Activated CD4-positive, alpha-beta T cell treated with anti-CD3 and anti-CD28 coated beads for 24 hours (primary cell): ENCODE data around the gene GRK7.

Source experiments
- DNase-seq, 2 donors: peaks; one replicate each; pipeline ENCODE4 v3.0.0-alpha.2; 2020; ENCODE audit warnings: low read depth in 2 of 2

GRK7 gene, protein sequence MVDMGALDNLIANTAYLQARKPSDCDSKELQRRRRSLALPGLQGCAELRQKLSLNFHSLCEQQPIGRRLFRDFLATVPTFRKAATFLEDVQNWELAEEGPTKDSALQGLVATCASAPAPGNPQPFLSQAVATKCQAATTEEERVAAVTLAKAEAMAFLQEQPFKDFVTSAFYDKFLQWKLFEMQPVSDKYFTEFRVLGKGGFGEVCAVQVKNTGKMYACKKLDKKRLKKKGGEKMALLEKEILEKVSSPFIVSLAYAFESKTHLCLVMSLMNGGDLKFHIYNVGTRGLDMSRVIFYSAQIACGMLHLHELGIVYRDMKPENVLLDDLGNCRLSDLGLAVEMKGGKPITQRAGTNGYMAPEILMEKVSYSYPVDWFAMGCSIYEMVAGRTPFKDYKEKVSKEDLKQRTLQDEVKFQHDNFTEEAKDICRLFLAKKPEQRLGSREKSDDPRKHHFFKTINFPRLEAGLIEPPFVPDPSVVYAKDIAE (N-terminal part only)

DNA sequence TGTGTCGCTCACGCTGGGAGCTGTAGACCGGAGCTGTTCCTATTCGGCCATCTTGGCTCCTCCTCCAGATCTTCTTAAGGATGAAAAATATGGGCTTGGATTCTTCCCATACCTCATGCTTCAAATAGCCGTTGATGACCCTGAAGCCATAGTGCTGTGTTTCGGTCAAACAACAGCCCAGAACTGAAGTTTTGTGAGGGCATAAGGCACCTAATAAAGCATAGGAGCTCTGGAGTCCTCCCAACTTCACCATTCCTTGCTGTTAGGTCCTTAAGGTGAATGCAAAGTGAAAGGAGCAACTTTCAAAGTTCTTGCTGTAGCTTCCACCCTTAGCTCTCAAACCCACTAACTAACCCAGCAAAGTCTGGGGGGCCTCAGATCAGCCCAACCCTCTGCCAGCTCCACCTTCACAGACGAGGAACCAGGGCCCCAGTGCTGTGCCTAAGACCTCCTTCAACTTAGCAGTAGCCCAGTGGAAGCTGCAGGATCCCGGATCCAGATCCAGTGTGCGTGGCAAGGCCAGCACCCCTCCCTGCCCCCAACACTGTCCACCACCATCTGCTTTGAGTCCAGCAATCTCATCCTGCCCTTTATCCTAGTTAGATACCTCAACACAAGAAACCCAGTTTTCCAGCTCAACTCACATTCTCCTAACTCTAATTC is at the start of gene GRK7:
Gene GRK7 (plus strand): TSS at position 321 of the 663 bp plus-strand sequence. CDS start 14,877 bp downstream, outside the sequence.
- no peak for DNase-seq

GRCh38 chr3:141714671-141715070 is 48.5 kb upstream of the GRK7 start:
- no peak for DNase-seq

DNA sequence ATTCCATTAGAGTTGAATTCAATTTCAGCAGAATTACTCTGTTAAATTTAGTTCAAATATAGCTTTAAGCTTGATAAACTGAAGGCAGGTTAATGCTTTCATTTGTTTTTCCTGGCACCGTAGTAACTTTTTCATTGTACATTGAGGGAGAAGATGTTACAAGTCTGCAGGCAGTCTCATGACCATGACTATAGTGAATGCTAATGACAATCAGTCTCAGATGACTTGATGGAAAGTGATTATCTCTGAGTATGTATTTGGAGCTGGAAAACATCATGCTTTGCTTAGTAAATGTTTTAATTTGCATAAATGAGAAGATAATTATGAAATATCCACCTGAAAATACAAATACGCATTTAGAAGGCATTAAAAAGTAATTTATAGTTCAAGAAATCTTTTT is 41.1 kb upstream of the GRK7 start:
- DNase-seq: no peak

DNA sequence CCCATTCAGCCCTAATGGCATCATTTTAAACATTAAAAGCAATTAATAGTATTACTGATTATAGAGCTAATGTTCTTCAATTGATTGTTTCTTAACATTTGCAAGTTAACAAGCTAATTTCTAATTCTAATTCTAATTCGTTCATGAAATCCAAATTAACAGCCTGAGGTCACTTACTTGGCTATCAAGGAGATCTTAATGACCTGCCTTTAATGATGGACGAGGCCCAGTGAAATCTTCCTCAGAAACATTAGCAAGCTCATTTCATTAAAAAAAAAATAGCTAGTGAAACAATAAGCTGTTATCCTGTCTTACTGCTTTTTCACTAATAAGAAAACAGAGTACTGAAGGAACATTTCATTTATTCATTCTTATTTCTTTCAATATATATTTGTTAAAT is 40.6 kb upstream of the GRK7 start:
- no peak for DNase-seq

DNA sequence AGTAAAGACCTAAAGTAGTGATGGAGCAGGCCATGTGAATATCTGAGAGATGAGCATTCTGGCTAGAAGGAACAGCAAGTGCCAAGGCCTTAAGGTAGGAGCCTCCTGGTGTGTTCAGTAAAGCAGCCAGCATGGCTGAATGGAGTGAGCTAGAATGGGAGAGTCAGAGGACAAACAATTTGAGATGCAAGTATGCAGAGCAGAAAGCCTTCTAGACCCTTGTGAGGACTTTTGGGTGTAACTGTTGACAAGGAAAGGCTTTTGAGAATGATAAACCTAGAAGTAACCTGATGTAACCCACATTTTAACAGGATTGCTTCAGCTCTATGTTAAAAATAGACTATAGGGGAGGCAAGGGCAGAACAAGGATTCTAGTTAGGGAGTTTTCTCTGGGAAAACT is 40.0 kb upstream of the GRK7 start:
- DNase-seq: no peak

DNA sequence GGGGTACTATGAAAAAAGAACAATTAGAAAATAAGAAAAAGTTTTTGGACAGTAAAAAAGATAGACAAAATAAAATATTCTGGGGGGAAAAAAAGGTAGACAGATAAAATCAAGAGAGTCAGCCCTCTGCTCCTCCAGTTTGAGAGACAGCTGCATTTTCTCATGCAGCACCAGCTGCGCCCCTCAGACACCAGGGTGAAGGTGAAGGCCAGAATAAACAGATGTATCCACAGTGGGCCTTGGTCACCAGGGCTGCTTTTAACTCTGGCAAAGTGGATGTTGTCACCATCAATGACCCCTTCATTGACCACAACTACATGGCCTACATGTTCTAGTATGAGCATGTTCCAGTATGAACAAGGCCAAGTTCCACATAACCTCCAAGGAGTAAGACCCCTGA is 39.0 kb upstream of the GRK7 start:
- no peak for DNase-seq

GRCh38 chr3:141725036-141725435 is 38.2 kb upstream of the GRK7 start:
- DNase-seq: no peak

- DNase-seq: no peak
These were observed 36.7 kb upstream of the GRK7 start for GRCh38 chr3:141726483-141726882.

GRCh38 chr3:141728355-141728892 is 34.8 kb upstream of the GRK7 start:
- no peak for DNase-seq

GRCh38 chr3:141729240-141729639 is 34.0 kb upstream of the GRK7 start:
- no peak for DNase-seq

- no peak for DNase-seq
These were observed 28.0 kb upstream of the GRK7 start for GRCh38 chr3:141735176-141735575.

- no peak for DNase-seq
These were observed 27.3 kb upstream of the GRK7 start for GRCh38 chr3:141735770-141736465.

- DNase-seq: no peak
These were observed 26.1 kb upstream of the GRK7 start for GRCh38 chr3:141737093-141737492.

DNA sequence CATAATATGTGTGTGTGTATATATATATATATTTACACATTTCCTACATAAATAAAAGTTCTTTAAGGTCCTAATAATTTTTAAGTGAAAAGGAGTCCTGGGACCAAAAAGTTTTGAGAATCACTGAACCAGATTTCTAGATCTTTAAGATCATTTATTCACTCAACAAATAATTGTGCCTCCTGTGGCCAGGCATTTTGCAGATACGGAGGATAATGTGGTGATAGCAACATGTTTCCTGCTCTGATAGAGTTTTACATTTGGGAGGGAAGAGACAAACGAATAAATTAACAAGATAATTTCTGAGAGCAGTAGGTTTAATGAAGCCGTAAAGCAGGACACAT is 25.6 kb upstream of the GRK7 start:
- no peak for DNase-seq

GRCh38 chr3:141738022-141738890 is 25.0 kb upstream of the GRK7 start, which contains the start of gene RNF7:
RNF7 (plus strand) TSS chr3:141738298; CDS start chr3:141738342, 44 bp downstream.
- DNase-seq: peak; percentile 90 to 94

DNA sequence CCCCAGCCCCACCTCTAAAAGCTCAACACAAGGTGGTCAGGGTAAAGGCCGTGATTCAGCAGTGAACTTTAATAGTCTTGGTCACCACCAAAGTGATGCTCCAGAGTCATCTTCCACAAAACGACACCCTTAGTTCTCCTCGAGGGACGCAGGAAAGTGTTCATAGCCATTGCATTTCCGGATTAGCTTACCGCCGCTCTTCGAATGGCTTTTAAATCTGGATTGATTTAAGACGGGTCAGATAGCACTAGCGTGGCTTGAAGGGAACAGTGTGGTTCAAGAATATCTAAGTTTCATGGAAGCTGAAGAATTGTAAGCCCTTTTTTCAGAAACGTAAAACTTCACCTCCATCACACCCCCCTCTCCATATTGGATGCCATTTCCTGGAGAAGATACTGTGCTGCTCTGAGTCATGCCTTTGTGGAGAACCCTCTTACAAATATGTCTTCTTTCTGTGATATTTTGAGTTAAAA is 24.3 kb upstream of the GRK7 start:
- peak in 1 of 2 donors; percentile 18 for DNase-seq

DNA sequence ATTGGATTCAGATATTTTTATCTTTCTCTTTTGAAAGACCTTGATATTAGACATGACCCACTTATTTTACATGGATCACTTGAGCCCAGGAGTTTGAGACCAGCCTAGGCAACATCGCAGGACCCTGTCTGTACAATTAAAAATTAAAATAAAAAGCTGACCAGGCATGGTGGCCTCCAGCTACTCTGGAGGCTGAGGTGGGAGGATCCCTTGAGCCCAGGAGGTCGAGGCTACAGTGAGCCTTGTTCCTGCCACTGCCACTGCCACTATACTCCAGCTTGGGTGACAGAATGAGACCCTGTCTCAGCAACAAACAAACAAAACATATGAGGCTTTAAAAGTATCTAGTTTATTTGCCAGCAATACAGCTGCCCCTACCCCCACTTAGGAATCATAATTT is 23.5 kb upstream of the GRK7 start:
- DNase-seq: no peak

DNA sequence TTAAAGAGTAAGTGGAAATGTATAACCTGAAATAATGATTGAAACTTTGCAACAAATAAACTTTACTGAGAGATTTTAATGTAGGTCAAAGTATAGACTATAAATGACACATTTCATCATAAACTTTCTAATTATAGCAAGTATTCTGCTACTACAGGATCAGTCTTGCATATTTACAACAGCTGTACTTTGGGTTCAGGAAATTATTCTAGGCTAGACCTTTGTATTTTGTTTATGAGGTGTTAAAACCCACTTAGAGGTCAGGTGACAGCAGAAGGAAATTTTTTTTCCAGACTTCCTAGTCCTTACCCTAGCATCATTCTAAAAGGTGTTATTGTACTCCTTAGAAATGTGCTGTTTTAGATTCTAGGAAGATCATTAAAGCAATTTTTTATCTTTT is 22.9 kb upstream of the GRK7 start:
- no peak for DNase-seq

- DNase-seq: no peak
These were observed 19.9 kb upstream of the GRK7 start for GRCh38 chr3:141743305-141743704.

GRCh38 chr3:141746962-141747361 is 16.2 kb upstream of the GRK7 start:
- DNase-seq: no peak

DNA sequence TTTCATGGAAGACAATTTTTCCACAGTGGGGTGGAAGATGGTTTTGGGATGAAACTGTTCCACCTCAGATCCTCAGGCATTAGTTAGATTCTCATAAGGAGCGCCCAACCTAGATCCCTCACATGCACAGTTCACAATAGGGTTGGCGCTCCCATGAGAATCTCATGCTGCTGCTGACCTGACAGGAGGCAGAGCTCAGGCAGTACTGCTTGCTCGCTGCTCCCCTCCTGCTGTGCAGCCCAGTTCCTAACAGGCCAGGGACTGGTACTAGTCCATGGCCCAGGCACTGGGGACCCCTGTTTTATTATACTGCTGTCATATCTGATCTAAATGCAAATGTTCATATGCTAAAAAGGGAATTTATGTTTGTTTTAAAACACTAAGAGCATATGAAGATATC is 9.8 kb upstream of the GRK7 start:
- DNase-seq: no peak
